Chondrocyte (in vitro differentiated cells): ENCODE measurements around the gene ABLIM1. TPM values are rescaled to one million over a fixed set of nuclear protein-coding genes. Genes with fewer than 3 reads are reported as not detected.

Source experiments
- DNase-seq: peaks from one replicate; pipeline ENCODE4 v3.0.0; 2021; ENCODE audit warnings: mixed read lengths, low spot score
- H3K27ac Mint-ChIP-seq: one replicate; pipeline ENCODE4 v1.8.0; 2021; ENCODE audit warnings: mild to moderate bottlenecking, moderate library complexity, mixed read lengths; ENCODE audit not compliant: unreplicated experiment
- H3K27me3 Mint-ChIP-seq: 2 replicates; pipeline ENCODE4 v1.8.0; 2021; ENCODE audit warnings: low read depth, mixed read lengths
- H3K36me3 Mint-ChIP-seq: 2 replicates; pipeline ENCODE4 v1.8.0; 2021; ENCODE audit warnings: low read depth, mixed read lengths
- H3K4me1 Mint-ChIP-seq: 2 replicates; pipeline ENCODE4 v1.8.0; 2021; ENCODE audit warnings: low read depth, mild to moderate bottlenecking, mixed read lengths
- H3K4me3 Mint-ChIP-seq: one replicate; pipeline ENCODE4 v1.8.0; 2021; ENCODE audit warnings: mild to moderate bottlenecking, moderate library complexity, mixed read lengths; ENCODE audit not compliant: unreplicated experiment
- H3K9me3 Mint-ChIP-seq: 2 replicates; pipeline ENCODE4 v1.8.0; 2021; ENCODE audit warnings: low read depth, mixed read lengths
- total RNA-seq: library from RNA; stranded (reverse); gene quantifications from 3 replicates; pipeline ENCODE4 v1.2.1, GENCODE V29; 2021
- TF ChIP-seq, protein P1 (sequence below): fragments of 200-600 bp; sonication (generic); IDR thresholded peaks from 2 replicates; pipeline ENCODE4 v1.5.0; 2021; ENCODE audit warnings: antibody characterized with exemption, mild to moderate bottlenecking, moderate library complexity

ABLIM1 gene
- total RNA-seq, 1 donor from 2014 or later: 15.7 TPM

DNA sequence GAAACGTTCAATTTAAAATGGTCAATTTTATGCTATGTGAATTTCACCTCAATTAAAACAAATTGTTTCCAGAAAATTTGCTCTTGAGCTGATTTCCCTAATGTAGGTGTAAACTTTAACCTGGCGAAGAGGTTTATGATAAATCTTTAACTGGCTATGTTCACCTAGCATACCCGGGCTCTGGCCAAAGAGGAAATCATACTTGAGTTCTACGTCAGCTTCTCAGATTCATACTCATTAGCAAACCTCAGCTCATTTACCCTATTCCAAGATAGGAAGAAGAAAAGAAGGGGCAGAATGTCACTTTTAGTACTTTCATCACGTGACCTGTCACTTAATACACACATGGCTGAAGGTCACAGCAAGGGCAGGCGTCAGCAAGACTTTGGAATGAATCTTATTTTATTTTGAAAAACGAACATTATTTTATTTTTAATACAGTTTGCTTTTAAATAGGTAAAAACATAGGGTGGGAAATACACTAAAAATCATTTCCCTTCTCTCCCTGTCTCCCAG, 97.0 kb downstream of the ABLIM1 start:
- Mint-ChIP-seq H3K4me1 (no peaks in the 10 kb centered on the region), H3K27ac (no peak overlapping the region)
- DNase-seq: no peak

DNA sequence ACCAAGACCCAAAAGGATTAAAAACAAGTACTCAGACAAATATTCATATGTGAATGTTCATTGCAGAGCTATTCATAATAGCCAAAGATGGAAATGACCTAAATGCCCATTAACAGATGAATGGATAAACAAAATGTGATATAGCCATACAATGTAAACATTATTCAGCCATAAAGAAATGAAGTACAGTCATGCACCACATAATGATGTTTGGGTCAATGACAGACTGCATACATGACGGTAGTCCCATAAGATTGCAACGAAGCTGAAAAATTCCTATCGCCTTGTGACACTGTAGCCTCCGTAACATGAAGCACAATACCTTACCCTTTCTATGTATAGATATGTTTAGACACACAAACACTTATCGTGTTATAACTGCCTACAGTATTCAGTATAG, 97.9 kb downstream of the ABLIM1 start:
- H3K27me3 Mint-ChIP-seq: no peaks in the 10 kb centered on the region
- peaks cover 8% of the 10 kb centered on the region for H3K9me3 Mint-ChIP-seq
- H3K27ac Mint-ChIP-seq: no peak overlapping the region

More for the DNA sequence above, 97.0 kb downstream of the ABLIM1 start:
- H3K27me3 Mint-ChIP-seq: no peaks in the 10 kb centered on the region
- no peak overlapping the region for H3K4me3 Mint-ChIP-seq
- H3K9me3 Mint-ChIP-seq: peaks cover 8% of the 10 kb centered on the region
- TF ChIP-seq, protein P1, sequence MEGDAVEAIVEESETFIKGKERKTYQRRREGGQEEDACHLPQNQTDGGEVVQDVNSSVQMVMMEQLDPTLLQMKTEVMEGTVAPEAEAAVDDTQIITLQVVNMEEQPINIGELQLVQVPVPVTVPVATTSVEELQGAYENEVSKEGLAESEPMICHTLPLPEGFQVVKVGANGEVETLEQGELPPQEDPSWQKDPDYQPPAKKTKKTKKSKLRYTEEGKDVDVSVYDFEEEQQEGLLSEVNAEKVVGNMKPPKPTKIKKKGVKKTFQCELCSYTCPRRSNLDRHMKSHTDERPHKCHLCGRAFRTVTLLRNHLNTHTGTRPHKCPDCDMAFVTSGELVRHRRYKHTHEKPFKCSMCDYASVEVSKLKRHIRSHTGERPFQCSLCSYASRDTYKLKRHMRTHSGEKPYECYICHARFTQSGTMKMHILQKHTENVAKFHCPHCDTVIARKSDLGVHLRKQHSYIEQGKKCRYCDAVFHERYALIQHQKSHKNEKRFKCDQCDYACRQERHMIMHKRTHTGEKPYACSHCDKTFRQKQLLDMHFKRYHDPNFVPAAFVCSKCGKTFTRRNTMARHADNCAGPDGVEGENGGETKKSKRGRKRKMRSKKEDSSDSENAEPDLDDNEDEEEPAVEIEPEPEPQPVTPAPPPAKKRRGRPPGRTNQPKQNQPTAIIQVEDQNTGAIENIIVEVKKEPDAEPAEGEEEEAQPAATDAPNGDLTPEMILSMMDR: no peak
- peaks cover 7% of the 10 kb centered on the region for H3K36me3 Mint-ChIP-seq

DNA sequence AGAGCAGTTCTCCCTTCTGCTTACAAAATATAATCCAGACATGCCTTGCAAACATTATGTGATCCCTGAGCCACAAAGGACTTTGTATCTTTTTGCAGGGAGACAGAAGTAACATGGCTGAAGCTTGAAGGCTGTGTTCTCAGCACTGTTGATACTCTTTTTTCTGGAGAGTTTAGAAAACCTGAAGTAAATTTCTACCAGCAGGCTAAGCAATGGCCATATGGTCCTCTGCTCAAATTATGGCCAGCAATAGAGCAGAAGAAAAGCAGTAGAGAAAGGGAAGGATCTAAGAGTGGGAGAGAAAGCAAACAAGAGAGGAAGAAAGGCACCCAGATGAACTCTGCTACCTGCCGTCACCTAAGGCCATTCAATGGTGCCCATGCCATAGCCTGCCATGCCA, 98.4 kb downstream of the ABLIM1 start:
- TF ChIP-seq, protein P1: no peak
- Mint-ChIP-seq H3K4me1 (no peaks in the 10 kb centered on the region), H3K4me3 (no peak overlapping the region), H3K27ac (no peak overlapping the region), H3K9me3 (peaks cover 8% of the 10 kb centered on the region), H3K27me3 (no peaks in the 10 kb centered on the region), H3K36me3 (peaks cover 7% of the 10 kb centered on the region)
- DNase-seq: no peak

More for the DNA sequence above, 97.9 kb downstream of the ABLIM1 start:
- H3K4me1 Mint-ChIP-seq: no peaks in the 10 kb centered on the region
- TF ChIP-seq, protein P1: no peak
- peaks cover 7% of the 10 kb centered on the region for H3K36me3 Mint-ChIP-seq
- no peak for DNase-seq
- no peak overlapping the region for H3K4me3 Mint-ChIP-seq

DNA sequence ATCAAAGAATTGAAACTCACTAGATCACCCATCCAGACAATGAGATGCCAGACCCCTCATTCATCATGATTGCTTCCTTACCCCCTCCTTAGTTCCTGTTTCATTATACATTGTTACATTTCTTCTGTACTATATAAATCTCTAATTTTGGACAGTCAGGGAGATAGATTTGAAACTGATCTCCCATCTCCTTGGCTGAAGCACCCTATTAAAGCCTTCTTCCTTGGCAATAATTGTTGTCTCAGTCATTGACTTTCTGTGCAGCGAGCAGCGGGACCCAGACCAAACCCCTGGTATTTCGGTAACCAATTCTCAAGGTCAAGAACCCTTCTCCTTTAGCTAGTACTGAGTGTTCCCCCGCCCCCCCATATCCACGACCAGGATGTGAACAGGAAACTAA, 100.2 kb downstream of the ABLIM1 start:
- H3K27me3 Mint-ChIP-seq: no peaks in the 10 kb centered on the region
- no peak overlapping the region for H3K27ac Mint-ChIP-seq
- peaks cover 6% of the 10 kb centered on the region for H3K36me3 Mint-ChIP-seq
- TF ChIP-seq, protein P1: no peak
- DNase-seq: no peak
- H3K4me1 Mint-ChIP-seq: no peaks in the 10 kb centered on the region
- no peak overlapping the region for H3K4me3 Mint-ChIP-seq
- peaks cover 8% of the 10 kb centered on the region for H3K9me3 Mint-ChIP-seq

DNA sequence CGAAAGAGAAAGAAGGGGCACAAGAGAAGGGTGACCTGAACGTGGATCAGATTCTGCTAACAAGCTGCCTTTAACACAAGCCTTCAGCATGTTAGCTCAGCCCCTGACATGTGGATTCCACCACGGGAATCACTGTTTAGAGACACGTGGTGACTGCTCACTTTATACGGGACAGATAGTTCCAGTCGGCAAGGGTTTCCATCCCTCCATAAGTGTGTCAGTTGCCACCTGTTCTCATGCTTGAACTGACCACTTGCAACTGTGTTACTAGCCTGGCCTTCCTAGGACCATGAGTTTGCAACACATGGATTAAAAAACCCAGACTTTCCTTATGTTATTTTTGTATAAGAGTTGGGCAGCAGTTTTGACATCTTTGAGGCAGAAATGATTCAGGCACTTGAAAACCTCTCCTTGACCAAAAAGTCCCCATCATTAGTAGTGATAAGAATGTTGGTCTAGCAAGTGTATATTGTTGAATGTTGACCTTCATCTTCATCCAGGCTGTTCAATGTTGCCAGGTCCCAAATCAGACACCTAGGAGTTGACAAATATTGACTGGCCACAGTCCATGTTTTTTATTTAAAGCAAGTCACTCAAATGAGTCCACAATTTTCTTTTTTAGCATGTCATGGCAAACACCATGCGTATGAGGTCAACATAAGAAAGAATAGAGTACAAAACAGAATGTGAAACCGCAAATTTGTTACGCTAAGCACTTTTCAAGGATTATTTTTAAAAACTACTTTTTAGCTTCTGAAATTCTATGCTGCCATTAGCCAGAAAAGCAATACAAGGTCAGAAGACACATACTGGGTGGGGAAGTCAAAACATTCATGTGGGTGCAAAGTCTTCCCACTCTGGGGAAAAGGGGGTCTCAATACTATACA, 101.6 kb downstream of the ABLIM1 start:
- TF ChIP-seq, protein P1: no peak
- H3K4me1 Mint-ChIP-seq: no peaks in the 10 kb centered on the region
- no peaks in the 10 kb centered on the region for H3K27me3 Mint-ChIP-seq

More for the DNA sequence above, 101.6 kb downstream of the ABLIM1 start:
- H3K36me3 Mint-ChIP-seq: peaks cover 6% of the 10 kb centered on the region
- no peak overlapping the region for H3K4me3 Mint-ChIP-seq
- no peak overlapping the region for H3K27ac Mint-ChIP-seq
- H3K9me3 Mint-ChIP-seq: peaks cover 8% of the 10 kb centered on the region
- no peak for DNase-seq
